HUDEP-2 (cell line): ENCODE results near the gene PFKFB4.

ENCODE experiments used
- DNase-seq, 76 experiments: peaks; one replicate each; lab custom pipeline; 2025; ENCODE audit not compliant: unreplicated experiment in 76 of 76; lab: John Stamatoyannopoulos, UW

Gene PFKFB4

GRCh38 chr3:48468329-48468731, 88.3 kb downstream of the PFKFB4 start:
- no peak for DNase-seq
